GM10266 (cell line): ENCODE measurements around the gene ZFYVE1.

Experiments
- DNase-seq: peaks from one replicate; pipeline ENCODE4 v3.0.0; 2012; ENCODE audit errors: extremely low spot score
- CTCF ChIP-seq: IDR thresholded peaks from 2 replicates; pipeline ENCODE4 v1.5.1; 2012; ENCODE audit warnings: mild to moderate bottlenecking, low read depth; ENCODE audit not compliant: control insufficient read depth, insufficient read depth; ENCODE audit errors: missing control alignments

Gene ZFYVE1

GRCh38 chr14:72998252-72998903, 28.5 kb downstream of the ZFYVE1 start:
- no peak for DNase-seq
- TF ChIP-seq CTCF, result no peak

GRCh38 chr14:72996916-72997315, 30.0 kb downstream of the ZFYVE1 start:
- no peak for DNase-seq
- no peak for TF ChIP-seq CTCF

GRCh38 chr14:72990171-72990570, 36.7 kb downstream of the ZFYVE1 start:
- no peak for DNase-seq
- no peak for TF ChIP-seq CTCF

GRCh38 chr14:72986857-72987256, 40.0 kb downstream of the ZFYVE1 start:
- no peak for TF ChIP-seq CTCF

GRCh38 chr14:72986214-72986613, 40.7 kb downstream of the ZFYVE1 start:
- no peak for TF ChIP-seq CTCF
- no peak for DNase-seq

More at GRCh38 chr14:72986857-72987256, 40.0 kb downstream of the ZFYVE1 start:
- DNase-seq, result no peak

- DNase-seq, result no peak
These were observed 44.7 kb downstream of the ZFYVE1 start for GRCh38 chr14:72982146-72982708.

More at GRCh38 chr14:72982146-72982708, 44.7 kb downstream of the ZFYVE1 start:
- TF ChIP-seq CTCF, result no peak
